Loucy (cell line): ENCODE results near the gene EBF3.

Experiments
- H2AFZ ChIP-seq: fragments of 200-600 bp; sonication (generic); 2 replicates; pipeline ENCODE4 v1.6.0; 2016; ENCODE audit warnings: antibody characterized with exemption, mild to moderate bottlenecking, low read length, moderate library complexity
- H3F3A ChIP-seq: fragments of 200-600 bp; 2 replicates; pipeline ENCODE4 v1.6.0; 2016; ENCODE audit warnings: antibody characterized with exemption, low read depth, mild to moderate bottlenecking
- H3K27me3 ChIP-seq: fragments of 200-600 bp; sonication (generic); 2 replicates; pipeline ENCODE4 v1.6.1; 2014; ENCODE audit warnings: low read length, mild to moderate bottlenecking; ENCODE audit not compliant: insufficient read depth, poor library complexity, severe bottlenecking
- H3K36me3 ChIP-seq: fragments of 200-600 bp; sonication (generic); 2 replicates; pipeline ENCODE4 v1.6.1; 2016; ENCODE audit warnings: low read length; ENCODE audit not compliant: insufficient read depth
- H3K4me1 ChIP-seq: fragments of 200-600 bp; sonication (generic); 2 replicates; pipeline ENCODE4 v1.5.1; 2014; ENCODE audit warnings: low read length, mild to moderate bottlenecking; ENCODE audit not compliant: insufficient read depth, poor library complexity, severe bottlenecking
- H3K4me2 ChIP-seq: fragments of 200-600 bp; sonication (generic); 2 replicates; pipeline ENCODE4 v1.6.0; 2014; ENCODE audit warnings: antibody characterized with exemption, low read length, low read depth, mild to moderate bottlenecking; ENCODE audit not compliant: poor library complexity, severe bottlenecking
- H3K4me3 ChIP-seq: fragments of 200-600 bp; sonication (generic); 2 replicates; pipeline ENCODE4 v1.5.1; 2014; ENCODE audit warnings: low read length, mild to moderate bottlenecking, mixed read lengths; ENCODE audit not compliant: poor library complexity, severe bottlenecking
- H3K79me2 ChIP-seq: fragments of 200-600 bp; sonication (generic); 2 replicates; pipeline ENCODE4 v1.6.1; 2014; ENCODE audit warnings: low read length; ENCODE audit not compliant: insufficient read depth
- H3K9ac ChIP-seq: fragments of 200-600 bp; sonication (generic); 2 replicates; pipeline ENCODE4 v1.6.0; 2014; ENCODE audit warnings: mild to moderate bottlenecking, low read depth, low read length, moderate library complexity; ENCODE audit not compliant: poor library complexity, severe bottlenecking
- H3K9me2 ChIP-seq: fragments of 200-600 bp; sonication (generic); replicated peaks from 2 replicates; pipeline ENCODE4 v1.6.1; 2016; ENCODE audit warnings: low read depth, low read length, mixed read lengths
- H3K9me3 ChIP-seq: fragments of 200-600 bp; sonication (generic); 2 replicates; pipeline ENCODE4 v1.6.1; 2014; ENCODE audit warnings: mild to moderate bottlenecking, antibody characterized with exemption, low read length, low read depth; ENCODE audit not compliant: insufficient read depth
- H4K20me1 ChIP-seq: fragments of 200-600 bp; sonication (generic); 2 replicates; pipeline ENCODE4 v1.6.0; 2014; ENCODE audit warnings: antibody characterized with exemption, low read length, mild to moderate bottlenecking; ENCODE audit not compliant: insufficient read depth, poor library complexity, severe bottlenecking
- CTCF ChIP-seq: fragments of 200-600 bp; sonication (generic); conservative IDR thresholded peaks from 2 replicates; pipeline ENCODE4 v1.5.1; 2014; ENCODE audit warnings: mild to moderate bottlenecking, antibody characterized with exemption, low read length
- EZH2phosphoT487 ChIP-seq: fragments of 200-600 bp; IDR thresholded peaks from 2 replicates; pipeline ENCODE4 v1.6.1; 2018; ENCODE audit warnings: antibody characterized with exemption, mild to moderate bottlenecking, moderate library complexity, borderline replicate concordance

Gene EBF3

GRCh38 chr10:129820451-129820850 lies 143.6 kb downstream of the EBF3 start:
- Histone ChIP-seq H3K36me3 (no peaks in the 10 kb centered on the region), H3K9me3 (peaks cover 7% of the 10 kb centered on the region; the same call in 1 of the 2 replicates), H3K4me3 (no peak overlapping the region), H3K9me2 (no peaks in the 10 kb centered on the region), H3K4me1 (no peaks in the 10 kb centered on the region), H3K4me2 (no peak overlapping the region), H3K27me3 (no peaks in the 10 kb centered on the region), H3K79me2 (no peaks in the 10 kb centered on the region), H4K20me1 (no peaks in the 10 kb centered on the region), H3K9ac (no peak overlapping the region), H3F3A (no peaks in the 10 kb centered on the region), H2AFZ (no peak overlapping the region)
- TF ChIP-seq CTCF, result no peak
- TF ChIP-seq EZH2phosphoT487, result no peak

GRCh38 chr10:129816656-129817045 lies 147.4 kb downstream of the EBF3 start:
- no peaks in the 10 kb centered on the region for H3K36me3 ChIP-seq
- H3K9me3 ChIP-seq, result peaks cover 10% of the 10 kb centered on the region; the same call in 1 of the 2 replicates
- no peak overlapping the region for H3K4me2 ChIP-seq
- no peaks in the 10 kb centered on the region for H3K79me2 ChIP-seq
- no peaks in the 10 kb centered on the region for H3K27me3 ChIP-seq
- H3K4me1 ChIP-seq, result no peaks in the 10 kb centered on the region
- H3K4me3 ChIP-seq, result no peak overlapping the region
- H4K20me1 ChIP-seq, result no peaks in the 10 kb centered on the region
- no peak for TF ChIP-seq CTCF
- H2AFZ ChIP-seq, result no peak overlapping the region
- H3K9me2 ChIP-seq, result no peaks in the 10 kb centered on the region
- no peaks in the 10 kb centered on the region for H3F3A ChIP-seq
- H3K9ac ChIP-seq, result no peak overlapping the region

- Histone ChIP-seq H3K4me2 (no peak overlapping the region), H3K9me3 (peaks cover 11% of the 10 kb centered on the region; the same call in 1 of the 2 replicates), H3K27me3 (no peaks in the 10 kb centered on the region), H2AFZ (no peak overlapping the region), H4K20me1 (no peaks in the 10 kb centered on the region), H3K4me1 (no peaks in the 10 kb centered on the region), H3K9ac (no peak overlapping the region), H3F3A (no peaks in the 10 kb centered on the region), H3K36me3 (no peaks in the 10 kb centered on the region), H3K79me2 (no peaks in the 10 kb centered on the region), H3K4me3 (no peak overlapping the region), H3K9me2 (no peaks in the 10 kb centered on the region)
- no peak for TF ChIP-seq EZH2phosphoT487
- TF ChIP-seq CTCF, result no peak
Observed at GRCh38 chr10:129815898-129816655, 148.0 kb downstream of the EBF3 start.
